ENCODE results near the gene OMG.
"Not testable (repeated sequence)": the region's sequence is repeated elsewhere in the genome, so short reads cannot be mapped to it uniquely, and the experiment has no call there.

The OMG gene

GRCh38 chr17:31320241-31320640 lies 23.2 kb upstream of the OMG start:
- Histone ChIP-seq H3K27ac (ENCODE audit: low read length) (no peak overlapping the region), H3K36me3 (ENCODE audit: control insufficient read depth, insufficient read depth, low read length) (no peaks in the 10 kb centered on the region), H3K27me3 (ENCODE audit: control insufficient read depth, insufficient read depth, low read length) (no peaks in the 10 kb centered on the region), H3K4me1 (ENCODE audit: control insufficient read depth, insufficient read depth, low read length) (no peaks in the 10 kb centered on the region), H3K9me3 (ENCODE audit: control insufficient read depth, insufficient read depth, low read length) (no peaks in the 10 kb centered on the region), H3K4me3 (ENCODE audit: low read length) (no peak overlapping the region)
- no peak for DNase-seq (ENCODE audit: low read depth, low spot score)
- no CpG with 5 or more reads among the region's 2 CpGs for WGBS (ENCODE audit: insufficient coverage, insufficient read length)

GRCh38 chr17:31318851-31319661 lies 22.0 kb upstream of the OMG start:
- no peak for DNase-seq (ENCODE audit: low read depth, low spot score)
- WGBS (ENCODE audit: insufficient coverage, insufficient read length), result no CpG with 5 or more reads among the region's 5 CpGs
- Histone ChIP-seq H3K27ac (ENCODE audit: low read length) (no peak overlapping the region), H3K36me3 (ENCODE audit: control insufficient read depth, insufficient read depth, low read length) (no peaks in the 10 kb centered on the region), H3K4me3 (ENCODE audit: low read length) (no peak overlapping the region), H3K27me3 (ENCODE audit: control insufficient read depth, insufficient read depth, low read length) (no peaks in the 10 kb centered on the region), H3K4me1 (ENCODE audit: control insufficient read depth, insufficient read depth, low read length) (no peaks in the 10 kb centered on the region), H3K9me3 (ENCODE audit: control insufficient read depth, insufficient read depth, low read length) (no peaks in the 10 kb centered on the region)

GRCh38 chr17:31318298-31318801 lies 21.3 kb upstream of the OMG start:
- no peaks in the 10 kb centered on the region for H3K36me3 ChIP-seq (ENCODE audit: control insufficient read depth, insufficient read depth, low read length)
- H3K27me3 ChIP-seq (ENCODE audit: control insufficient read depth, insufficient read depth, low read length), result no peaks in the 10 kb centered on the region
- H3K9me3 ChIP-seq (ENCODE audit: control insufficient read depth, insufficient read depth, low read length), result no peaks in the 10 kb centered on the region
- H3K27ac ChIP-seq (ENCODE audit: low read length), result no peak overlapping the region
- H3K4me3 ChIP-seq (ENCODE audit: low read length), result no peak overlapping the region
- no peaks in the 10 kb centered on the region for H3K4me1 ChIP-seq (ENCODE audit: control insufficient read depth, insufficient read depth, low read length)
- WGBS (ENCODE audit: insufficient coverage, insufficient read length), result no CpG with 5 or more reads among the region's 8 CpGs
- no peak for DNase-seq (ENCODE audit: low read depth, low spot score)

GRCh38 chr17:31314782-31315100 lies 17.7 kb upstream of the OMG start:
- Histone ChIP-seq H3K27ac (ENCODE audit: low read length) (no peak overlapping the region), H3K9me3 (ENCODE audit: control insufficient read depth, insufficient read depth, low read length) (no peaks in the 10 kb centered on the region), H3K27me3 (ENCODE audit: control insufficient read depth, insufficient read depth, low read length) (no peaks in the 10 kb centered on the region), H3K36me3 (ENCODE audit: control insufficient read depth, insufficient read depth, low read length) (no peaks in the 10 kb centered on the region), H3K4me3 (ENCODE audit: low read length) (no peak overlapping the region), H3K4me1 (ENCODE audit: control insufficient read depth, insufficient read depth, low read length) (no peaks in the 10 kb centered on the region)
- no peak for DNase-seq (ENCODE audit: low read depth, low spot score)
- no CpG with 5 or more reads among the region's 3 CpGs for WGBS (ENCODE audit: insufficient coverage, insufficient read length)

- Histone ChIP-seq H3K4me1 (ENCODE audit: control insufficient read depth, insufficient read depth, low read length) (no peaks in the 10 kb centered on the region), H3K9me3 (ENCODE audit: control insufficient read depth, insufficient read depth, low read length) (no peaks in the 10 kb centered on the region), H3K27ac (ENCODE audit: low read length) (no peak within 1 kb of the TSS), H3K4me3 (ENCODE audit: low read length) (no peak within 1 kb of the TSS), H3K27me3 (ENCODE audit: control insufficient read depth, insufficient read depth, low read length) (no peaks in the 10 kb centered on the region), H3K36me3 (ENCODE audit: control insufficient read depth, insufficient read depth, low read length) (no peaks in the 10 kb centered on the region)
- no peak for DNase-seq (ENCODE audit: low read depth, low spot score)
- WGBS (ENCODE audit: insufficient coverage, insufficient read length), result no CpG with 5 or more reads among the region's 3 CpGs
Observed at GRCh38 chr17:31313982-31314781, 17.1 kb upstream of the OMG start, which contains the start of gene EVI2B. Gene EVI2B, minus strand, starts transcription at chr17:31314054. Its CDS starts 8,445 bp downstream, at chr17:31305609.

- not testable (repeated sequence) for H3K27ac ChIP-seq (ENCODE audit: low read length); H3K9me3 ChIP-seq (ENCODE audit: control insufficient read depth, insufficient read depth, low read length); H3K27me3 ChIP-seq (ENCODE audit: control insufficient read depth, insufficient read depth, low read length); H3K36me3 ChIP-seq (ENCODE audit: control insufficient read depth, insufficient read depth, low read length); H3K4me3 ChIP-seq (ENCODE audit: low read length); H3K4me1 ChIP-seq (ENCODE audit: control insufficient read depth, insufficient read depth, low read length); DNase-seq (ENCODE audit: low read depth, low spot score)
- no CpG with 5 or more reads among the region's 7 CpGs for WGBS (ENCODE audit: insufficient coverage, insufficient read length)
Observed at GRCh38 chr17:31312223-31312622, 15.2 kb upstream of the OMG start.

GRCh38 chr17:31311526-31311925 lies 14.5 kb upstream of the OMG start:
- Histone ChIP-seq H3K36me3 (ENCODE audit: control insufficient read depth, insufficient read depth, low read length) (no peaks in the 10 kb centered on the region), H3K4me3 (ENCODE audit: low read length) (no peak overlapping the region), H3K27me3 (ENCODE audit: control insufficient read depth, insufficient read depth, low read length) (no peaks in the 10 kb centered on the region), H3K9me3 (ENCODE audit: control insufficient read depth, insufficient read depth, low read length) (no peaks in the 10 kb centered on the region), H3K4me1 (ENCODE audit: control insufficient read depth, insufficient read depth, low read length) (no peaks in the 10 kb centered on the region), H3K27ac (ENCODE audit: low read length) (no peak overlapping the region)
- DNase-seq (ENCODE audit: low read depth, low spot score), result no peak
- 100% methylated on average over 1 of the region's 3 CpGs for WGBS (ENCODE audit: insufficient coverage, insufficient read length)

- WGBS (ENCODE audit: insufficient coverage, insufficient read length), result no CpG with 5 or more reads among the region's 7 CpGs
- no peak overlapping the region for H3K4me3 ChIP-seq (ENCODE audit: low read length)
- no peaks in the 10 kb centered on the region for H3K4me1 ChIP-seq (ENCODE audit: control insufficient read depth, insufficient read depth, low read length)
- H3K27me3 ChIP-seq (ENCODE audit: control insufficient read depth, insufficient read depth, low read length), result no peaks in the 10 kb centered on the region
- no peak for DNase-seq (ENCODE audit: low read depth, low spot score)
- H3K9me3 ChIP-seq (ENCODE audit: control insufficient read depth, insufficient read depth, low read length), result no peaks in the 10 kb centered on the region
- H3K27ac ChIP-seq (ENCODE audit: low read length), result no peak overlapping the region
- no peaks in the 10 kb centered on the region for H3K36me3 ChIP-seq (ENCODE audit: control insufficient read depth, insufficient read depth, low read length)
Observed at GRCh38 chr17:31310886-31311285, 13.8 kb upstream of the OMG start.

- Histone ChIP-seq H3K27ac (ENCODE audit: low read length) (no peak overlapping the region), H3K9me3 (ENCODE audit: control insufficient read depth, insufficient read depth, low read length) (no peaks in the 10 kb centered on the region), H3K4me1 (ENCODE audit: control insufficient read depth, insufficient read depth, low read length) (no peaks in the 10 kb centered on the region), H3K36me3 (ENCODE audit: control insufficient read depth, insufficient read depth, low read length) (no peaks in the 10 kb centered on the region), H3K27me3 (ENCODE audit: control insufficient read depth, insufficient read depth, low read length) (no peaks in the 10 kb centered on the region), H3K4me3 (ENCODE audit: low read length) (no peak overlapping the region)
- no peak for DNase-seq (ENCODE audit: low read depth, low spot score)
- WGBS (ENCODE audit: insufficient coverage, insufficient read length), result no CpG with 5 or more reads among the region's 2 CpGs
Observed at GRCh38 chr17:31310260-31310659, 13.2 kb upstream of the OMG start.

- Histone ChIP-seq H3K36me3 (ENCODE audit: control insufficient read depth, insufficient read depth, low read length) (no peaks in the 10 kb centered on the region), H3K4me1 (ENCODE audit: control insufficient read depth, insufficient read depth, low read length) (no peaks in the 10 kb centered on the region), H3K9me3 (ENCODE audit: control insufficient read depth, insufficient read depth, low read length) (no peaks in the 10 kb centered on the region), H3K4me3 (ENCODE audit: low read length) (no peak overlapping the region), H3K27me3 (ENCODE audit: control insufficient read depth, insufficient read depth, low read length) (no peaks in the 10 kb centered on the region), H3K27ac (ENCODE audit: low read length) (no peak overlapping the region)
- WGBS (ENCODE audit: insufficient coverage, insufficient read length), result no CpG with 5 or more reads among the region's 2 CpGs
- no peak for DNase-seq (ENCODE audit: low read depth, low spot score)
Observed at GRCh38 chr17:31309556-31309955, 12.5 kb upstream of the OMG start.

Measured in iPS DF 6.9 (cell line).